ENCODE data around the gene MAPK14. TPM values are rescaled to one million over a fixed set of nuclear protein-coding genes. Genes with fewer than 3 reads are reported as not detected.

MAPK14 gene
- total RNA-seq, 1 experiment from 2014 or later, result 56.8 TPM

- H3K4me2 ChIP-seq (ENCODE audit: low read length), result no peak overlapping the region
- no TSS peak for BruUV-seq (replicated peaks)
- H3K9me2 ChIP-seq (replicated peaks; ENCODE audit: low read length), result no peaks in the 10 kb centered on the region
- intact Hi-C loops (cut with micrococcal nuclease), result no loop called here
- no peaks in the 10 kb centered on the region for H3K4me1 ChIP-seq (ENCODE audit: insufficient read depth, low read length)
- H3K36me3 ChIP-seq (ENCODE audit: low read depth, low read length), result peaks cover 10% of the 10 kb centered on the region; the same call in 1 of the 2 replicates
- DNase-seq (no peak), ATAC-seq (no peak)
- no peak overlapping the region for H3K4me3 ChIP-seq (ENCODE audit: low read length)
- no peaks in the 10 kb centered on the region for H3K27me3 ChIP-seq (ENCODE audit: low read length)
- no peaks in the 10 kb centered on the region for H3F3A ChIP-seq (ENCODE audit: low read length, unreplicated experiment)
- H3K9ac ChIP-seq (ENCODE audit: low read length), result no peak overlapping the region
- ChIA-PET CTCF (no interaction called here), POLR2A (ENCODE audit: unreplicated experiment) (no interaction called here)
- H4K20me1 ChIP-seq (ENCODE audit: low read length), result no peaks in the 10 kb centered on the region
- no peak overlapping the region for H2AFZ ChIP-seq (ENCODE audit: low read length)
- no peak overlapping the region for H3K27ac ChIP-seq (ENCODE audit: low read length)
- H3K9me3 ChIP-seq (ENCODE audit: low read length), result no peaks in the 10 kb centered on the region
- TF ChIP-seq EZH2phosphoT487 (IDR thresholded peaks at IDR 0.05; ENCODE audit: borderline replicate concordance, low read length) (no peak), CTCF (conservative IDR thresholded peaks at IDR 0.05; ENCODE audit: low read depth, low read length) (no peak), EZH2 (IDR thresholded peaks at IDR 0.05; ENCODE audit: low read length, unreplicated experiment) (no peak)
- no peaks in the 10 kb centered on the region for H3K79me2 ChIP-seq (ENCODE audit: low read length)
These were observed 111.1 kb downstream of the MAPK14 start for GRCh38 chr6:36138667-36139066.

- POLR2A ChIA-PET (ENCODE audit: unreplicated experiment), result no interaction called here
- H3K27me3 ChIP-seq (ENCODE audit: low read length), result no peaks in the 10 kb centered on the region
- H3K27ac ChIP-seq (ENCODE audit: low read length), result no peak overlapping the region
- DNase-seq (no peak), ATAC-seq (no peak)
- no TSS peak for BruUV-seq (replicated peaks)
- no peaks in the 10 kb centered on the region for H4K20me1 ChIP-seq (ENCODE audit: low read length)
- peak; percentile 41 for TF ChIP-seq CTCF (conservative IDR thresholded peaks at IDR 0.05; ENCODE audit: low read depth, low read length)
- TF ChIP-seq EZH2 (IDR thresholded peaks at IDR 0.05; ENCODE audit: low read length, unreplicated experiment), result no peak
- no peak for TF ChIP-seq EZH2phosphoT487 (IDR thresholded peaks at IDR 0.05; ENCODE audit: borderline replicate concordance, low read length)
- H3K4me2 ChIP-seq (ENCODE audit: low read length), result no peak overlapping the region
- H3K79me2 ChIP-seq (ENCODE audit: low read length), result no peaks in the 10 kb centered on the region
- no peak overlapping the region for H3K9ac ChIP-seq (ENCODE audit: low read length)
- intact Hi-C loops (cut with micrococcal nuclease), result no loop called here
- no peaks in the 10 kb centered on the region for H3K9me2 ChIP-seq (replicated peaks; ENCODE audit: low read length)
- H3K9me3 ChIP-seq (ENCODE audit: low read length), result no peaks in the 10 kb centered on the region
- no peaks in the 10 kb centered on the region for H3F3A ChIP-seq (ENCODE audit: low read length, unreplicated experiment)
- H3K4me1 ChIP-seq (ENCODE audit: insufficient read depth, low read length), result no peaks in the 10 kb centered on the region
- peaks cover 10% of the 10 kb centered on the region; the same call in 1 of the 2 replicates for H3K36me3 ChIP-seq (ENCODE audit: low read depth, low read length)
- no peak overlapping the region for H2AFZ ChIP-seq (ENCODE audit: low read length)
- CTCF ChIA-PET, result interaction anchor here (0.8 kb wide), 1 partner anchor 64 kb away, joined by 3 read pairs; no protein-coding TSS in a partner anchor
- H3K4me3 ChIP-seq (ENCODE audit: low read length), result no peak overlapping the region
These were observed 111.8 kb downstream of the MAPK14 start for GRCh38 chr6:36139431-36139830.

- Histone ChIP-seq H2AFZ (ENCODE audit: low read length) (no peak overlapping the region), H3K4me3 (ENCODE audit: low read length) (no peak overlapping the region), H3K9me3 (ENCODE audit: low read length) (no peaks in the 10 kb centered on the region), H4K20me1 (ENCODE audit: low read length) (no peaks in the 10 kb centered on the region), H3K9me2 (replicated peaks; ENCODE audit: low read length) (no peaks in the 10 kb centered on the region), H3K4me2 (ENCODE audit: low read length) (no peak overlapping the region), H3K4me1 (ENCODE audit: insufficient read depth, low read length) (no peaks in the 10 kb centered on the region), H3F3A (ENCODE audit: low read length, unreplicated experiment) (no peaks in the 10 kb centered on the region), H3K79me2 (ENCODE audit: low read length) (no peaks in the 10 kb centered on the region), H3K27ac (ENCODE audit: low read length) (no peak overlapping the region), H3K9ac (ENCODE audit: low read length) (no peak overlapping the region), H3K36me3 (ENCODE audit: low read depth, low read length) (peaks cover 10% of the 10 kb centered on the region; the same call in 1 of the 2 replicates), H3K27me3 (ENCODE audit: low read length) (no peaks in the 10 kb centered on the region)
- CTCF ChIA-PET, result interaction anchor here (0.8 kb wide), 1 partner anchor 63 kb away, joined by 3 read pairs; no protein-coding TSS in a partner anchor
- no TSS peak for BruUV-seq (replicated peaks)
- no peak for ATAC-seq
- TF ChIP-seq EZH2 (IDR thresholded peaks at IDR 0.05; ENCODE audit: low read length, unreplicated experiment), result no peak
- TF ChIP-seq CTCF (conservative IDR thresholded peaks at IDR 0.05; ENCODE audit: low read depth, low read length), result no peak
- TF ChIP-seq EZH2phosphoT487 (IDR thresholded peaks at IDR 0.05; ENCODE audit: borderline replicate concordance, low read length), result no peak
- intact Hi-C loops (cut with micrococcal nuclease), result no loop called here
- DNase-seq, result no peak
- POLR2A ChIA-PET (ENCODE audit: unreplicated experiment), result no interaction called here
These were observed 112.5 kb downstream of the MAPK14 start for GRCh38 chr6:36139991-36140710.

Data from PC-3 (cell line).